Ovary (tissue), 9 donors: ENCODE results near the gene RGS7. TPM values are rescaled to one million over a fixed set of nuclear protein-coding genes. Genes with fewer than 3 reads are reported as not detected.
"Not testable (repeated sequence)": the region's sequence is repeated elsewhere in the genome, so short reads cannot be mapped to it uniquely, and the experiment has no call there.

Source experiments
- DNase-seq, 5 donors: peaks; one replicate each; pipeline ENCODE4 v3.0.0-alpha.2; 2019 to 2020
- H3K27ac ChIP-seq, 2 donors: fragments of 200-600 bp; one replicate each; pipeline versions ENCODE4 v1.5.1 to v1.8.0; 2019 to 2022
- H3K27me3 ChIP-seq: fragments of 200-600 bp; one replicate; pipeline ENCODE4 v1.8.0; 2022
- H3K36me3 ChIP-seq: fragments of 200-600 bp; sonication (generic); one replicate; pipeline ENCODE4 v1.5.1; 2019
- H3K4me1 ChIP-seq: one replicate; pipeline ENCODE4 v1.8.1; 2013; ENCODE audit warnings: mild to moderate bottlenecking, moderate library complexity; ENCODE audit not compliant: insufficient read depth
- H3K4me3 ChIP-seq: fragments of 200-600 bp; sonication (generic); one replicate; pipeline ENCODE4 v1.5.1; 2017
- H3K9me3 ChIP-seq, 2 donors: fragments of 200-600 bp in 1 of 2; sonication (generic) in 1 of 2; one replicate each; pipeline versions ENCODE4 v1.5.1 to v1.8.1; 2013 to 2019; ENCODE audit warnings: mild to moderate bottlenecking in 1 of 2, moderate library complexity in 1 of 2
- CTCF ChIP-seq, 3 donors: fragments of 450-650 bp in 2 of 3; fragments of 200-600 bp in 1 of 3; IDR thresholded peaks; one replicate each; pipeline versions ENCODE4 v1.5.1 to v1.8.0; 2016 to 2022; ENCODE audit warnings: antibody characterized with exemption in 3 of 3, mild to moderate bottlenecking in 1 of 3
- EP300 ChIP-seq: sonication (generic); formaldehyde crosslinking; IDR thresholded peaks from one replicate; pipeline ENCODE4 v1.6.1; 2017; ENCODE audit warnings: antibody characterized with exemption
- POLR2A ChIP-seq: fragments of 450-650 bp; IDR thresholded peaks from one replicate; pipeline ENCODE4 v1.6.1; 2017; ENCODE audit warnings: antibody characterized with exemption, mild to moderate bottlenecking, moderate library complexity
- WGBS, 3 donors: extraction: QIAGEN DNeasy Blood & Tissue Kit in 1 of 3; methylation state at CpG; one replicate each; pipeline versions ENCODE4 v1.1.5 to v1.1.7; 2013 to 2017; 5-methylcytosine and 5-hydroxymethylcytosine counted together
- intact Hi-C, 4 donors: fragments of 100-400 bp; cut with DNase I; formaldehyde crosslinking; loops; one replicate each; pipeline versions ENCODE4 v1.11.0 to v1.15.1; 2022 to 2023
- polyA plus RNA-seq, 2 donors: library from polyadenylated mRNA; stranded (reverse); fragments of 200-250 nt in 1 of 2; fragments of 350-450 nt in 1 of 2; fragmentation: Illumina TruSeq in 1 of 2; extraction: RNeasy Lipid Tissue Mini Kit (QIAGEN cat#74804) in 1 of 2; gene quantifications; one replicate each; pipeline ENCODE4 v1.2.3, GENCODE V29; 2013 to 2014
- total RNA-seq, 7 donors: library from RNA; depleted of rRNA in 2 of 7; stranded (reverse); fragments of >200 nt in 2 of 7; fragmentation: NEBNext Ultra II Directional in 3 of 7; extraction: Animal tissue kit (Norgen Biotek cat#: 25700) in 3 of 7; gene quantifications; one replicate each; pipeline versions ENCODE4 v1.1.0 to v1.2.4, GENCODE V29; 2016 to 2023
- donor health status: DM: no; HTN: no; CAD: no; lungs with moderate emphysema.
- donor health status: DM: no; HTN: no; CAD: no.
- donor health status: Bipolar disorder and iron deficiency.
- donor health status: DM: yes; HTN: yes; CAD: no.
- donor health status: DM: no; HTN: no; CAD: no.
- donor health status: DM: yes; HTN: yes; CAD: no.

Gene RGS7
- total and polyA plus RNA-seq, 9 donors = 0.10 to 1.00 (median 0.37) TPM; not detected in 1

GRCh38 chr1:241225741-241226140, 131.3 kb downstream of the RGS7 start:
- no peak overlapping the region for H3K4me3 ChIP-seq
- no peak overlapping the region for H3K27ac ChIP-seq
- WGBS, 3 donors = 30 to 66% (median 52%) methylated on average over 1 of the region's 1 CpG
- DNase-seq = no peak
- no peak for TF ChIP-seq POLR2A
- TF ChIP-seq CTCF (IDR thresholded peaks at IDR 0.05) = no peak
- no peak for TF ChIP-seq EP300
- no peaks in the 10 kb centered on the region for H3K27me3 ChIP-seq
- no peaks in the 10 kb centered on the region for H3K9me3 ChIP-seq
- H3K4me1 ChIP-seq = no peaks in the 10 kb centered on the region
- no peaks in the 10 kb centered on the region for H3K36me3 ChIP-seq
- intact Hi-C loops = no loop called here

- 86 to 92% (median 89%) methylated on average over 3 of the region's 3 CpGs for WGBS, 3 donors
Measured at GRCh38 chr1:241224189-241224588, 132.8 kb downstream of the RGS7 start.

DNA sequence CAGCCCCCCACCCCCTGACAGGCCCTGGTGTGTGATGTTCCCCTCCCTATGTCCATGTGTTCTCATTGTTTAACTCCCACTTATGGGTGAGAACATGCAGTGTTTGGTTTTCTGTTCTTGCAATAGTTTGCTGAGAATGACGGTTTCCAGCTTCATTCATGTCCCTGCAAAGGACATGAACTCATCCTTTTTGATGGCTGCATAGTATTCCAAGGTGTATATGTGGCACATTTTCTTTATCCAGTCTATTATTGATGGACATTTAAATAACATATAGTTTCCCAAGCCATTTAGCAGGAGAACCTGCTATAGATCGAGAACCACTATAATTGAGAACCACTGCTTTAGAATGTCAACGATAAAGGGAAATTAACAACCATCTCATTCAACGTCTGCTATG, 134.2 kb downstream of the RGS7 start:
- intact Hi-C loops, H3K9me3 ChIP-seq, DNase-seq, H3K27me3 ChIP-seq, H3K4me1 ChIP-seq, H3K36me3 ChIP-seq, H3K4me3 ChIP-seq, H3K27ac ChIP-seq: not testable (repeated sequence)
- 90 to 93% (median 92%) methylated on average over 4 of the region's 4 CpGs for WGBS, 3 donors

More at GRCh38 chr1:241224189-241224588, 132.8 kb downstream of the RGS7 start:
- H3K36me3 ChIP-seq, H3K9me3 ChIP-seq, H3K27ac ChIP-seq, H3K4me1 ChIP-seq, H3K4me3 ChIP-seq, H3K27me3 ChIP-seq, DNase-seq, intact Hi-C loops: not testable (repeated sequence)

- H3K36me3 ChIP-seq = no peaks in the 10 kb centered on the region
- intact Hi-C loops = no loop called here
- no peak for DNase-seq
Measured at GRCh38 chr1:241221319-241221718, 135.7 kb downstream of the RGS7 start.

GRCh38 chr1:241220913-241221312, 136.1 kb downstream of the RGS7 start:
- intact Hi-C loops, H3K4me1 ChIP-seq, H3K4me3 ChIP-seq, H3K36me3 ChIP-seq, DNase-seq, H3K9me3 ChIP-seq, H3K27ac ChIP-seq, H3K27me3 ChIP-seq: not testable (repeated sequence)
- WGBS, 3 donors = 88 to 98% (median 89%) methylated on average over 1 of the region's 1 CpG

More at GRCh38 chr1:241221319-241221718, 135.7 kb downstream of the RGS7 start:
- 73 to 84% (median 75%) methylated on average over 6 of the region's 6 CpGs for WGBS, 3 donors
- TF ChIP-seq CTCF (IDR thresholded peaks at IDR 0.05) (no peak), POLR2A (no peak), EP300 (no peak)
- Histone ChIP-seq H3K27ac (no peak overlapping the region), H3K27me3 (no peaks in the 10 kb centered on the region), H3K4me1 (no peaks in the 10 kb centered on the region), H3K9me3 (no peaks in the 10 kb centered on the region), H3K4me3 (no peak overlapping the region)

- H3K4me3 ChIP-seq = no peak overlapping the region
- TF ChIP-seq POLR2A (no peak), CTCF (IDR thresholded peaks at IDR 0.05) (no peak), EP300 (no peak)
- H3K4me1 ChIP-seq = no peaks in the 10 kb centered on the region
- 81 to 87% (median 81%) methylated on average over 2 of the region's 2 CpGs for WGBS, 3 donors
- no peaks in the 10 kb centered on the region for H3K27me3 ChIP-seq
- no peak overlapping the region for H3K27ac ChIP-seq
- H3K9me3 ChIP-seq = no peaks in the 10 kb centered on the region
- intact Hi-C loops = no loop called here
- no peak for DNase-seq
- no peaks in the 10 kb centered on the region for H3K36me3 ChIP-seq
Measured at GRCh38 chr1:241219449-241219848, 137.6 kb downstream of the RGS7 start.
